CD4-positive, alpha-beta T cell (primary cell): ENCODE measurements around the gene DLST. TPM values are rescaled to one million over a fixed set of nuclear protein-coding genes. Genes with fewer than 3 reads are reported as not detected.

Experiments used
- ATAC-seq: fragments of 200-7000 bp; cut with Tn5 transposase; one replicate; pipeline ENCODE4 v1.10.0; 2022; ENCODE audit warnings: mild to moderate bottlenecking; ENCODE audit not compliant: poor library complexity
- CTCF ChIA-PET: fragments of 350-600 bp; sonication (Branson Sonifier 250); formaldehyde crosslinking; loops from one replicate; lab custom pipeline; 2021; ENCODE audit warnings: antibody characterized with exemption, inconsistent platforms; lab: Charles Lee
- POLR2A ChIA-PET: fragments of 350-600 bp; sonication (Branson Sonifier 250); formaldehyde crosslinking; loops from one replicate; lab custom pipeline; 2021; ENCODE audit warnings: antibody characterized with exemption, inconsistent platforms; lab: Charles Lee
- DNase-seq, 14 experiments: peaks; one replicate each; pipeline ENCODE4 v3.0.0-alpha.2; 2013 to 2020; ENCODE audit warnings: mixed read lengths in 2 of 14
- H3K27ac ChIP-seq, 2 donors: one replicate each; pipeline versions ENCODE4 v1.5.1 to v1.7.0; 2013; ENCODE audit warnings: low read length in 2 of 2, low read depth in 1 of 2, mild to moderate bottlenecking in 1 of 2
- H3K27me3 ChIP-seq, 2 experiments: 1 replicate in 1 of 2; 2 replicates in 1 of 2; pipeline versions ENCODE4 v1.6.1 to v1.7.0; 2013; ENCODE audit warnings: low read length in 2 of 2, control low read depth in 1 of 2, mild to moderate bottlenecking in 1 of 2, moderate library complexity in 1 of 2; ENCODE audit not compliant: insufficient read depth in 2 of 2, control insufficient read depth in 1 of 2
- H3K36me3 ChIP-seq: one replicate; pipeline ENCODE4 v1.6.1; 2013; ENCODE audit warnings: low read length, control low read depth; ENCODE audit not compliant: insufficient read depth
- H3K4me1 ChIP-seq: one replicate; pipeline ENCODE4 v1.6.1; 2013; ENCODE audit warnings: low read length, control low read depth; ENCODE audit not compliant: insufficient read depth
- H3K4me3 ChIP-seq: one replicate; pipeline ENCODE4 v1.5.1; 2013; ENCODE audit warnings: mild to moderate bottlenecking, low read length, moderate library complexity
- H3K9me3 ChIP-seq, 2 experiments: 1 replicate in 1 of 2; 2 replicates in 1 of 2; pipeline versions ENCODE4 v1.6.1 to v1.7.0; 2013; ENCODE audit warnings: low read length in 2 of 2, mild to moderate bottlenecking in 2 of 2, control low read depth in 1 of 2, moderate library complexity in 1 of 2; ENCODE audit not compliant: control insufficient read depth in 1 of 2, insufficient read depth in 1 of 2
- H3K27ac Mint-ChIP-seq: one replicate; pipeline ENCODE4 v1.8.0; 2020; ENCODE audit warnings: mixed read lengths
- H3K27me3 Mint-ChIP-seq: one replicate; pipeline ENCODE4 v1.8.0; 2021; ENCODE audit warnings: mixed read lengths
- H3K36me3 Mint-ChIP-seq: one replicate; pipeline ENCODE4 v1.8.0; 2021; ENCODE audit warnings: low read depth, mixed read lengths
- H3K4me1 Mint-ChIP-seq: one replicate; pipeline ENCODE4 v1.8.0; 2021; ENCODE audit warnings: low read depth, mixed read lengths
- H3K4me3 Mint-ChIP-seq: one replicate; pipeline ENCODE4 v1.8.0; 2020; ENCODE audit warnings: mild to moderate bottlenecking, mixed read lengths
- H3K9me3 Mint-ChIP-seq: one replicate; pipeline ENCODE4 v1.8.0; 2020; ENCODE audit warnings: mixed read lengths
- CTCF ChIP-seq: fragments of 200-600 bp; IDR thresholded peaks from one replicate; pipeline ENCODE4 v1.8.0; 2022; ENCODE audit warnings: antibody characterized with exemption, mild to moderate bottlenecking
- intact Hi-C, 2 experiments: fragments of 100-400 bp; cut with DNase I in 1 of 2; cut with micrococcal nuclease in 1 of 2; formaldehyde crosslinking; loops; one replicate each; pipeline versions ENCODE4 v1.15.1 to v1.9.0; 2023 to 2025; cut with DNase I, micrococcal nuclease
- total RNA-seq, 174 experiments: library from RNA in 2 of 174; stranded (reverse) in 2 of 174; gene quantifications; one replicate each; pipeline ENCODE4 v1.2.3 and lab custom pipeline; 2021 to 2026

Gene DLST
- total RNA-seq, 2 experiments from 2014 or later, result 162 to 170 TPM

DNA sequence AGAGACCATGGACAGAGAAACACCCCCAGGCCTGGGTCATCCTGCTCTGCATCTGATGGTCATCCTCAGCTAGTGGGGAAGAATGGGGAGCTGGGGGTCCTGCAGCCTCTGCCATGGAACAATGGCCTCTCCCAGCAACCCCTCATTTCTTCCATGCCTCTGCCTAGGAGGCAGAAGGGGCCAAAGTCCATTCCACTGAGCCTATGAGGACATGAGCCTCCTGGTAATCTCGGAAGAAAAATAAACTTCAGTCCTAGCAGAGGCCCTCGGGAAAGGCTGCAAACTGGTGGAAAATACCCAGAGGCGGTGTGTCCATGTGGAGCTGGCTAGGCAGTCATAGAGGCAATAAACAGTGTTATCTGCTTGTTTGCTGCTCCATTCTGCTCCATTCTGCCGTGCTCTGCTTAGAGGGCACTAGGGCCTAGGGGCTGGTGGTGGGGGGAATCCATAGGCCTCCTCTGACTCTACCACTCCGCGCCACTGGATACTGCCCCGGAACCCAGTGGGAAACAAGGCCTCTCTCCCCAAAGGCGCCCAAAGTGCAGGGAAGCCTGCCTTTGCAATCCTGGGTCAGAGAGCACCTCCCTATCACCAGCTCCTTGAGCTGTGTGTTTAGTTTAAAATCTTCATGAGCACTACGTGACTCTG is 69.2 kb downstream of the DLST start:
- Mint-ChIP-seq H3K27ac (no peak overlapping the region), H3K9me3 (no peaks in the 10 kb centered on the region), H3K27me3 (peaks cover 19% of the 10 kb centered on the region), H3K4me1 (peaks cover 8% of the 10 kb centered on the region), H3K36me3 (no peaks in the 10 kb centered on the region), H3K4me3 (no peak overlapping the region)
- ATAC-seq (no peak), DNase-seq (no peak)
- CTCF ChIA-PET, result no interaction called here
- Histone ChIP-seq H3K9me3 (peaks cover 0 to 5% of the 10 kb centered on the region in 2 experiments), H3K27me3 (peaks cover 8 to 21% of the 10 kb centered on the region in 2 experiments), H3K27ac (no peak overlapping the region), H3K4me3 (no peak overlapping the region), H3K36me3 (no peaks in the 10 kb centered on the region), H3K4me1 (peaks cover 24% of the 10 kb centered on the region)
- intact Hi-C loops, result no loop called here
- POLR2A ChIA-PET, result no interaction called here
- TF ChIP-seq CTCF, result no peak

GRCh38 chr14:74951443-74952179 is 69.9 kb downstream of the DLST start:
- ChIA-PET CTCF (no interaction called here), POLR2A (no interaction called here)
- TF ChIP-seq CTCF, result no peak
- peaks cover 19% of the 10 kb centered on the region for H3K27me3 Mint-ChIP-seq
- peaks cover 8 to 21% of the 10 kb centered on the region in 2 experiments for H3K27me3 ChIP-seq
- H3K4me3 ChIP-seq, result no peak overlapping the region
- peaks cover 0 to 5% of the 10 kb centered on the region in 2 experiments for H3K9me3 ChIP-seq
- H3K4me1 Mint-ChIP-seq, result peaks cover 2% of the 10 kb centered on the region
- H3K4me3 Mint-ChIP-seq, result no peak overlapping the region
- H3K4me1 ChIP-seq, result peaks cover 18% of the 10 kb centered on the region
- ATAC-seq (no peak), DNase-seq (no peak)
- no peaks in the 10 kb centered on the region for H3K9me3 Mint-ChIP-seq
- H3K36me3 ChIP-seq, result no peaks in the 10 kb centered on the region
- H3K27ac Mint-ChIP-seq, result no peak overlapping the region
- no peak overlapping the region for H3K27ac ChIP-seq
- intact Hi-C loops, result no loop called here
- H3K36me3 Mint-ChIP-seq, result no peaks in the 10 kb centered on the region

DNA sequence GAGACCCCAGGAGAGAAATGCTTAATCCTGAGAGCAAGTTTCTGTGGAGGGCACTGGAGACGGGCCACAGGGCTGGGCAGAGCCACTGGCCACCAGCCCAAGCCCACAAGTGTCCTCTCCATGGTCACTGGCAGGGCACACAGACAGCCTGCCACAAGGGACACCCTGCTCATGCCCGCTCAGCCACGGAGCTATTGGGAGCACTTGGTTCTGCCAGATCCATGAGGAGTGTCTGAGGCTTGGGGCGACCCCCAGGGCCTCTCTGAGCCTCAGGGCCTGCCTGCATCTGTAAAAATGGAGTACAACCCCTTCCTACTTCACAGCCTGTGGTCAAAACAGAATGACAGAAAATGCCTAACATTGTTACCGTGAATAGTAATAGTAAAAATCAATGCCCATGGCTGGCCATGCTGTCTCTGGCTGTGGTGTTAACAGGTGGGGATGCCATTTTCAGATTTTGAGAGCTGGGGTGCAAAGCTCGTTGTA is 70.5 kb downstream of the DLST start:
- intact Hi-C loops, result no loop called here
- no peak for ATAC-seq
- Histone ChIP-seq H3K9me3 (peaks cover 0 to 5% of the 10 kb centered on the region in 2 experiments), H3K27me3 (peaks cover 8 to 21% of the 10 kb centered on the region in 2 experiments), H3K4me1 (peaks cover 15% of the 10 kb centered on the region), H3K27ac (no peak overlapping the region), H3K36me3 (no peaks in the 10 kb centered on the region), H3K4me3 (no peak overlapping the region)
- TF ChIP-seq CTCF, result no peak
- H3K9me3 Mint-ChIP-seq, result no peaks in the 10 kb centered on the region
- H3K27me3 Mint-ChIP-seq, result peaks cover 19% of the 10 kb centered on the region
- no peaks in the 10 kb centered on the region for H3K4me1 Mint-ChIP-seq
- ChIA-PET CTCF (interaction anchor here (1.1 kb wide), 1 partner anchor 91 kb away, joined by 3 read pairs; no protein-coding TSS in a partner anchor), POLR2A (no interaction called here)
- no peak overlapping the region for H3K4me3 Mint-ChIP-seq
- no peak for DNase-seq
- H3K36me3 Mint-ChIP-seq, result no peaks in the 10 kb centered on the region
- H3K27ac Mint-ChIP-seq, result no peak overlapping the region
